ENCODE data around the gene ST6GAL2. TPM values are rescaled to one million over a fixed set of nuclear protein-coding genes. Genes with fewer than 3 reads are reported as not detected.

The ST6GAL2 gene
- total and polyA plus RNA-seq, 2 of the 8 experiments (the other 6 are each of a cell fraction or from before 2014, with no cell fraction given): 2.7 to 17.5 TPM

GRCh38 chr2:106805716-106806115, 80.3 kb downstream of the ST6GAL2 start:
- Histone ChIP-seq H3K14ac (ENCODE audit: insufficient read length) (no peak overlapping the region), H3K4ac (replicated peaks; ENCODE audit: insufficient read length, low read depth, low read length) (no peak overlapping the region), H4K5ac (ENCODE audit: insufficient read length, low read depth, low read length) (no peak overlapping the region), H2AK5ac (ENCODE audit: low read depth, low read length) (no peak overlapping the region), H3K4me3 (ENCODE audit: extremely low read depth in 1 of 4, insufficient read depth in 2 of 4, low read depth in 3 of 4, low read length in 4 of 4) (no peak overlapping the region), H3K27me3 (replicated peaks in 1 of 4; ENCODE audit: control insufficient read depth in 3 of 4, extremely low read depth in 1 of 4, insufficient read depth in 3 of 4, low read length in 3 of 4) (no peaks in the 10 kb centered on the region), H3K9ac (replicated peaks in 1 of 4; ENCODE audit: extremely low read depth in 1 of 4, low read depth in 3 of 4, low read length in 3 of 4) (no peak overlapping the region), H4K91ac (replicated peaks; ENCODE audit: insufficient read length, low read length) (no peak overlapping the region), H3K18ac (ENCODE audit: extremely low read depth, low read length) (no peak overlapping the region), H3K56ac (replicated peaks; ENCODE audit: insufficient read length, low read depth, low read length) (no peak overlapping the region), H2BK15ac (ENCODE audit: low read length) (no peak overlapping the region), H3K36me3 (ENCODE audit: control insufficient read depth in 2 of 4, insufficient read depth in 4 of 4, low read length in 3 of 4) (peaks cover 0 to 2% (median 0%) of the 10 kb centered on the region in 4 experiments; a peak in 1 of 8 replicates), H3K4me1 (replicated peaks in 1 of 4; ENCODE audit: control insufficient read depth in 3 of 4, insufficient read depth in 4 of 4, low read length in 3 of 4) (peaks cover 0 to under 1% (median 0%) of the 10 kb centered on the region in 4 experiments; a peak in 2 of 7 replicates), H4K20me1 (replicated peaks in 1 of 2; ENCODE audit: control insufficient read depth in 1 of 2, insufficient read depth in 2 of 2, low read length in 2 of 2) (no peaks in the 10 kb centered on the region), H3K27ac (ENCODE audit: low read depth, low read length) (no peak overlapping the region), H3K23me2 (ENCODE audit: low read depth, low read length) (no peaks in the 10 kb centered on the region), H2BK12ac (ENCODE audit: low read depth, low read length) (no peak overlapping the region), H2AFZ (ENCODE audit: low read length) (no peak overlapping the region), H3K4me2 (ENCODE audit: insufficient read depth in 1 of 2, low read depth in 2 of 2, low read length in 2 of 2) (no peak overlapping the region), H3K23ac (ENCODE audit: insufficient read length) (no peak overlapping the region), H4K8ac (ENCODE audit: extremely low read depth, insufficient read depth, low read length) (no peak overlapping the region), H2BK20ac (ENCODE audit: low read length) (no peak overlapping the region), H3K79me1 (ENCODE audit: low read depth, low read length) (no peaks in the 10 kb centered on the region), H2BK5ac (ENCODE audit: low read depth, low read length) (no peak overlapping the region), H2BK120ac (replicated peaks; ENCODE audit: low read depth, low read length) (no peak overlapping the region), H3K79me2 (ENCODE audit: control insufficient read depth in 1 of 2, insufficient read depth in 2 of 2, low read length in 2 of 2) (no peaks in the 10 kb centered on the region), H3K9me3 (ENCODE audit: insufficient read depth in 2 of 2, low read depth in 1 of 2, low read length in 1 of 2) (no peaks in the 10 kb centered on the region)
- TF ChIP-seq CTCF (IDR thresholded peaks at IDR 0.05; ENCODE audit: control extremely low read depth in 1 of 3, insufficient read depth in 1 of 3, low read depth in 1 of 3, low read length in 3 of 3) (peak in 2 of 3 experiments; percentile 23 to 24; a peak in 1 of 4 replicates), RAD21 (IDR thresholded peaks at IDR 0.05 in 1 of 2, conservative IDR thresholded peaks at IDR 0.05 in 1 of 2; ENCODE audit: low read depth in 2 of 2, low read length in 2 of 2) (peak; percentile 14 to 31; a peak in 3 of 4 replicates), POLR2AphosphoS5 (IDR thresholded peaks at IDR 0.05; ENCODE audit: low read depth, low read length) (no peak)
- FAIRE-seq: no peak
- WGBS, 2 experiments (ENCODE audit: extremely low coverage in 1 of 2, insufficient coverage in 1 of 2, insufficient read length in 1 of 2, insufficient replicate concordance in 2 of 2, low coverage in 1 of 2, low lambda C conversion rate in 2 of 2, missing lambda C conversion rate in 1 of 2): 93% methylated on average over 2 of the region's 2 CpGs; no CpG with 5 or more reads in 1 of the 2 experiments
- POLR2A ChIA-PET (ENCODE audit: partially characterized antibody): no interaction called here
- no peak for DNase-seq (ENCODE audit: low read depth in 1 of 2, low spot score in 2 of 2)
- CTCF ChIA-PET (ENCODE audit: partially characterized antibody): interaction anchor here (0.6 to 1.3 kb wide), 2 partner anchors 169 to 1759 kb away, joined by 3 to 5 read pairs; no protein-coding TSS in a partner anchor

Measured in H1 (cell line).